HG03460 (cell line): ENCODE measurements around the gene AQP10.
"Not testable (repeated sequence)": the region's sequence is repeated elsewhere in the genome, so short reads cannot be mapped to it uniquely, and the experiment has no call there.

Experiments
- ATAC-seq: cut with Tn5 transposase; IDR thresholded peaks from one replicate; pipeline ENCODE4 v1.9.1; 2021; ENCODE audit not compliant: unreplicated experiment

The AQP10 gene

GRCh38 chr1:154320882-154321608, at the start of gene AQP10:
Gene AQP10 (plus strand): TSS chr1:154321093. CDS start chr1:154321156, 63 bp downstream.
- no peak for ATAC-seq

- peak; percentile 89 for ATAC-seq
These were observed 48.5 kb upstream of the AQP10 start, which contains the start of gene HAX1 for GRCh38 chr1:154272217-154272998. Gene HAX1 (plus strand): TSS chr1:154272629. CDS start chr1:154272724, 95 bp downstream.

- ATAC-seq, result no peak
These were observed 47.8 kb upstream of the AQP10 start for GRCh38 chr1:154272999-154273563.

GRCh38 chr1:154276797-154277196, 44.1 kb upstream of the AQP10 start:
- no peak for ATAC-seq

GRCh38 chr1:154287591-154287990, 33.3 kb upstream of the AQP10 start:
- ATAC-seq, result not testable (repeated sequence)

GRCh38 chr1:154288661-154289060, 32.2 kb upstream of the AQP10 start:
- no peak for ATAC-seq

- ATAC-seq, result no peak
These were observed 30.0 kb upstream of the AQP10 start for GRCh38 chr1:154290921-154291320.

GRCh38 chr1:154295408-154296235, 25.3 kb upstream of the AQP10 start:
- ATAC-seq, result no peak

- ATAC-seq, result no peak
These were observed 19.3 kb upstream of the AQP10 start for GRCh38 chr1:154301582-154301981.

- ATAC-seq, result no peak
These were observed 16.1 kb upstream of the AQP10 start for GRCh38 chr1:154304664-154305337.

- no peak for ATAC-seq
These were observed 14.7 kb upstream of the AQP10 start for GRCh38 chr1:154306151-154306550.

GRCh38 chr1:154307670-154308270, 13.1 kb upstream of the AQP10 start:
- ATAC-seq, result not testable (repeated sequence)

- ATAC-seq, result not testable (repeated sequence)
These were observed 11.8 kb upstream of the AQP10 start for GRCh38 chr1:154309136-154309535.

GRCh38 chr1:154312229-154313065, 8.4 kb upstream of the AQP10 start:
- not testable (repeated sequence) for ATAC-seq

GRCh38 chr1:154313066-154313356, 7.9 kb upstream of the AQP10 start:
- ATAC-seq, result no peak

- ATAC-seq, result not testable (repeated sequence)
These were observed 6.7 kb upstream of the AQP10 start for GRCh38 chr1:154314226-154314625.

GRCh38 chr1:154316704-154317103, 4.2 kb upstream of the AQP10 start:
- ATAC-seq, result no peak

GRCh38 chr1:154318386-154318785, 2.5 kb upstream of the AQP10 start:
- ATAC-seq, result no peak

GRCh38 chr1:154321609-154321934, 679 bp downstream of the AQP10 start:
- not testable (repeated sequence) for ATAC-seq
